Tibial nerve (tissue), 3 donors: ENCODE measurements around the gene ZNF408.

ENCODE experiments used
- CTCF ChIP-seq, 5 experiments: fragments of 200-600 bp in 3 of 5; fragments of 450-650 bp in 2 of 5; sonication (generic) in 3 of 5; IDR thresholded peaks; one replicate each; pipeline ENCODE4 v1.5.1; 2016 to 2019; ENCODE audit warnings: antibody characterized with exemption in 5 of 5, mild to moderate bottlenecking in 3 of 5, moderate library complexity in 2 of 5
- POLR2A ChIP-seq, 2 donors: fragments of 450-650 bp; IDR thresholded peaks; one replicate each; pipeline ENCODE4 v1.6.1; 2017; ENCODE audit warnings: antibody characterized with exemption in 2 of 2, mild to moderate bottlenecking in 2 of 2, moderate library complexity in 2 of 2

GRCh38 chr11:46661836-46662235, 39.0 kb upstream of the ZNF408 start:
- TF ChIP-seq CTCF (IDR thresholded peaks at IDR 0.05) (no peak), POLR2A (IDR thresholded peaks at IDR 0.05) (no peak)
